ENCODE measurements around the gene SAE1.

The SAE1 gene

DNA sequence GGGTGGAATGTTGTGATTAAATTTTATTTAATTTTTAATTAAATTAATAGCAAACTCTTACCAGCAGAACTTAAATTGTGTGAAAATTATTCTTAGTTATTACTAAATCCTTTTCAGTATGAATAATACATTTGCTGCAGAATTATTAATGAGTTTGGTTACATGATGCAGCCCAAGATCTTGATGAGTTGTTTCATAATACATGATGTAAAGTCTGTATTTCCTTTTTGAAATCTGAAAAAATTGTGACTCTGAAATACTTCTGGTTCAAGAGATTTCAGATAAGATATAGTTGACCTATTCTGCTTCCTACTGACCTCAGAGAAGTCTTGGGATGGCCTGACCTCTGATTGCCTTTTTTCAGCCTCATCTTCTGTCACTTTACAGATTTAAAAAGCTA lies 11.1 kb downstream of the SAE1 start:
- no peaks in the 10 kb centered on the region for H3K9me3 Mint-ChIP-seq
- H3K4me3 Mint-ChIP-seq = no peak overlapping the region
- H3K27me3 Mint-ChIP-seq (ENCODE audit: low read depth) = no peaks in the 10 kb centered on the region
- peaks cover 25% of the 10 kb centered on the region for H3K4me1 Mint-ChIP-seq
- peak overlapping the region; percentile 74 to 82 (median 79) for H3K27ac Mint-ChIP-seq
- TF ChIP-seq, protein P1, sequence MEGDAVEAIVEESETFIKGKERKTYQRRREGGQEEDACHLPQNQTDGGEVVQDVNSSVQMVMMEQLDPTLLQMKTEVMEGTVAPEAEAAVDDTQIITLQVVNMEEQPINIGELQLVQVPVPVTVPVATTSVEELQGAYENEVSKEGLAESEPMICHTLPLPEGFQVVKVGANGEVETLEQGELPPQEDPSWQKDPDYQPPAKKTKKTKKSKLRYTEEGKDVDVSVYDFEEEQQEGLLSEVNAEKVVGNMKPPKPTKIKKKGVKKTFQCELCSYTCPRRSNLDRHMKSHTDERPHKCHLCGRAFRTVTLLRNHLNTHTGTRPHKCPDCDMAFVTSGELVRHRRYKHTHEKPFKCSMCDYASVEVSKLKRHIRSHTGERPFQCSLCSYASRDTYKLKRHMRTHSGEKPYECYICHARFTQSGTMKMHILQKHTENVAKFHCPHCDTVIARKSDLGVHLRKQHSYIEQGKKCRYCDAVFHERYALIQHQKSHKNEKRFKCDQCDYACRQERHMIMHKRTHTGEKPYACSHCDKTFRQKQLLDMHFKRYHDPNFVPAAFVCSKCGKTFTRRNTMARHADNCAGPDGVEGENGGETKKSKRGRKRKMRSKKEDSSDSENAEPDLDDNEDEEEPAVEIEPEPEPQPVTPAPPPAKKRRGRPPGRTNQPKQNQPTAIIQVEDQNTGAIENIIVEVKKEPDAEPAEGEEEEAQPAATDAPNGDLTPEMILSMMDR (IDR thresholded peaks at IDR 0.05; ENCODE audit: unreplicated experiment in 3 of 3) = no peak
- H3K36me3 Mint-ChIP-seq (ENCODE audit: low read depth) = peaks cover 51% of the 10 kb centered on the region

DNA sequence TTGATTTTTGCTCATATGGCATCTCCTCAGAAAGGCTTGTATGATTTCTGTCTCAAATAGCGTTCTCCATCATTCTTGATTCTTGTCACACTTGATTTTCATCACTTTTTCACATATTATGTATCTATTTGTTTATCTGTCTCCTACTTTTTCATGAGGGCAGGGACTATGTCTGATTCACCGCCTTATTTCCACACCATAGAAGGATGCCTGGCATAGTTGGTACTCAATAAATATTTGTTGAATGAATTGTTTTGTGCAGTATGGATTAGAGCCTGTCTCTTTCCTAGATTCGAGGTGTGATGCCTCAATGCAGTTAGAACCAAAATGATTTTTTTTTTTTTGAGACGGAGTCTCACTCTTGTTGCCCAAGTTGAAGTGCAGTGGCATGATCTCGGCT lies 12.1 kb downstream of the SAE1 start:
- TF ChIP-seq, protein P1 (IDR thresholded peaks at IDR 0.05; ENCODE audit: unreplicated experiment in 3 of 3) = no peak
- Mint-ChIP-seq H3K4me3 (no peak overlapping the region), H3K27ac (peak overlapping the region; percentile 18 to 78 (median 36)), H3K4me1 (peaks cover 28% of the 10 kb centered on the region), H3K36me3 (ENCODE audit: low read depth) (peaks cover 56% of the 10 kb centered on the region), H3K9me3 (no peaks in the 10 kb centered on the region), H3K27me3 (ENCODE audit: low read depth) (no peaks in the 10 kb centered on the region)

DNA sequence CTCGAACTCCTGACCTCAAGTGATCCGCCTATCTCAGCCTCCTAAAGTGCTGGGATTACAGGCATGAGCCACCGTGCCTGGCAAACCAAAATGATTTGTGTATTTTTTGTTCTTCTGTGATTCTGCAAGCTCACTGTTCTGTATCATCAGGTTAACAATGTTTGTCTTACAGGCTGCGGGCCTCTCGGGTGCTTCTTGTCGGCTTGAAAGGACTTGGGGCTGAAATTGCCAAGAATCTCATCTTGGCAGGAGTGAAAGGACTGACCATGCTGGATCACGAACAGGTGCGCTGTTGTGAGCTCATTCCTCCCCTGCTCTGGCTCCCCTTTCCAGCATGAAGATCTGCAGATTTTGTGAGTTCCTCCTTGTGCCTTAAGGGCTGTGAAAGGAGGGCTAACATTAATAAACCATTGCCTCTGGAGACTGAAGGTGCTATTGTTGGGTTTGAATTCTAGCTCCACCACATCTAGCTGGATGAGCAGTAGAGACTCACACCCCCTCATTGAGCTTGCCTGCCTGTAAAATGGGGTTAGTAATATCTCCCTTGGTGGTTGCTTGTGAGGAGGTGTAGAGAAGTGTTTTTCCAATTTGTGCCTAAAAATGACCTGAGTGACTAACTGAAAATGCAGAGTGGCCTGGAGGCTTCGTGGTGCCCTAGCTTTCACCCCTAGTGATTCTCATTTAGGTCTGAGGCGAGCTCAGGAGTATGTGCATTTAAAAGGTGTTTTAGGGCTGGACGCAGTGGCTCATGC lies 12.9 kb downstream of the SAE1 start:
- peak overlapping the region in 2 of 3 experiments; percentile 32 to 54 for H3K27ac Mint-ChIP-seq
- H3K36me3 Mint-ChIP-seq (ENCODE audit: low read depth) = peaks cover 59% of the 10 kb centered on the region
- no peaks in the 10 kb centered on the region for H3K9me3 Mint-ChIP-seq
- TF ChIP-seq, protein P1 (IDR thresholded peaks at IDR 0.05; ENCODE audit: unreplicated experiment in 3 of 3) = no peak
- H3K4me3 Mint-ChIP-seq = no peak overlapping the region
- no peaks in the 10 kb centered on the region for H3K27me3 Mint-ChIP-seq (ENCODE audit: low read depth)
- H3K4me1 Mint-ChIP-seq = peaks cover 28% of the 10 kb centered on the region

DNA sequence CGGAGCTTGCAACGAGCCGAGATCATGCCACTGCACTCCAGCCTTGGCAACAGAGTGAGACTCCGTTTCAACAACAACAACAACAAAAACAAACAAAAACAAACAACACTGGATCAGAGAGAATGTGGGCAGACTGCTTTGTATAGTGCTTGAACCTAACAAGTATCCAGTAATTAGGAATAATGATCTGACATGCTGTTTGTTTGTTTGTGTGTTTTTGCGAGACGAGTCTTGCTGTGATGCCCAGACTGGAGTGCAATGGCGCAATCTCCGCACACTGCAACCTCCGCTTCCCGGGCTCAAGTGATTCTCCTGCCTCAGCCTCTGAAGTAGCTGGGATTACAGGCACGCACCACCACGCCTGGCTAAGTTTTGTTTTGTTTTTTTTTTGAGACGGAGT lies 14.0 kb downstream of the SAE1 start:
- Mint-ChIP-seq H3K27ac (no peak overlapping the region), H3K4me1 (peaks cover 28% of the 10 kb centered on the region), H3K36me3 (ENCODE audit: low read depth) (peaks cover 57% of the 10 kb centered on the region)

DNA sequence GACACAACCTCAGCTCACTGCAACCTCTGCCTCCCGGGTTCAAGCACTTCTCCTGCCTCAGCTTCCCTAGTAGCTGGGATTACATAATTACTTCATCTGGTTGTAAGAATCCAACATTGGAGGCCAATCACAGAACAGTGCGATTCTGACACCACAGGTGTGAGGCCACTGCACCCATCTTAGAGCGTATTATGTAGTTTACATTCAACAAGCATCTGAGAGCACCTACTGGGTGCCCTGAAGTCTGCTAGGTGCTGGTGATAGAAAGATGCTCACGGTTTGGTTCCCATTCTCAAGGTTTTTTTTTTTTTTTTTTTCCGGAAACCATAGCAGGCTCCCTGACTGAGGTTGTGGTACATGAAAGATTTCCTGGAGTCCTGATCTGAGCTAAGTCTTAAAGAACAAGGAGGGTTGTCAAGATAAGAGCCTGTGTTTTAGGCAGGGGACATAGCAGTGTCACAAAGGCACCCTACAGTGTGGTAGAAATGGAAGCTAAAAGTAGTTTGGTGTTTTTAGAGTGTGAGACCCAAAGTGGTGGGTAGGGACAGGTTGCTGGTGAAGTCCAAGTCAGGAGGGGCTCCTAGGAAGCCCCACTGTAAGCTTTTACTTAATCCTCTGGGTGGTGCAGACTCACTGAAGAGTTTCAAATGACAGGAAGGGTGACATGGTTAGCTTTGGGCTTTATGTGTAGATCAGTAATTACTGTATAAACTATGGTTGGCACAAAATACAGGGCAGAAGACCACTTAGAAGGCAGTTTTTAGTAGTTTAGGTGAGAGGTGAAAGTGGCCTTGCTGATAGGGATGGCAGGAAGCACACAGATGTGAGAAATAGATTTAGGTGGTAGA lies 15.2 kb downstream of the SAE1 start:
- no peaks in the 10 kb centered on the region for H3K9me3 Mint-ChIP-seq
- peaks cover 66% of the 10 kb centered on the region for H3K36me3 Mint-ChIP-seq (ENCODE audit: low read depth)
- H3K4me3 Mint-ChIP-seq = no peak overlapping the region
- H3K27ac Mint-ChIP-seq = no peak overlapping the region
- H3K27me3 Mint-ChIP-seq (ENCODE audit: low read depth) = no peaks in the 10 kb centered on the region
- H3K4me1 Mint-ChIP-seq = peaks cover 28% of the 10 kb centered on the region
- TF ChIP-seq, protein P1 (IDR thresholded peaks at IDR 0.05; ENCODE audit: unreplicated experiment in 3 of 3) = no peak

More for the DNA sequence above, 14.0 kb downstream of the SAE1 start:
- Mint-ChIP-seq H3K27me3 (ENCODE audit: low read depth) (no peaks in the 10 kb centered on the region), H3K9me3 (no peaks in the 10 kb centered on the region), H3K4me3 (no peak overlapping the region)
- TF ChIP-seq, protein P1 (IDR thresholded peaks at IDR 0.05; ENCODE audit: unreplicated experiment in 3 of 3) = no peak

All from nephron (organoid).